Naive thymus-derived CD4-positive, alpha-beta T cell (primary cell): Measurements from ENCODE around the gene CREB5. TPM values are rescaled to one million over a fixed set of nuclear protein-coding genes. Genes with fewer than 3 reads are reported as not detected.
"Not testable (repeated sequence)": the region's sequence is repeated elsewhere in the genome, so short reads cannot be mapped to it uniquely, and the experiment has no call there.

Source experiments
- ATAC-seq: fragments of 150-1000 bp; cut with Tn5 transposase; 2 replicates; pipeline ENCODE4 v1.10.0; 2021; ENCODE audit warnings: mild to moderate bottlenecking, moderate library complexity
- CTCF ChIA-PET: fragments of 350-600 bp; sonication (Branson Sonifier 250); formaldehyde crosslinking; loops from one replicate; lab custom pipeline; 2021; ENCODE audit warnings: antibody characterized with exemption; lab: Charles Lee
- POLR2A ChIA-PET: fragments of 350-600 bp; sonication (Branson Sonifier 250); formaldehyde crosslinking; loops from one replicate; lab custom pipeline; 2021; ENCODE audit warnings: antibody characterized with exemption, inconsistent platforms; lab: Charles Lee
- DNase-seq, 9 donors: peaks; one replicate each; pipeline versions ENCODE4 v3.0.0 to v3.0.0-alpha.2; 2020 to 2022; ENCODE audit warnings: mixed read lengths in 1 of 9
- H3K27ac ChIP-seq: one replicate; pipeline ENCODE4 v1.7.0; 2013; ENCODE audit warnings: mild to moderate bottlenecking, low read depth, low read length, moderate library complexity
- H3K27me3 ChIP-seq, 2 donors: one replicate each; pipeline ENCODE4 v1.7.0; 2013; ENCODE audit warnings: low read length in 2 of 2, mild to moderate bottlenecking in 2 of 2, moderate library complexity in 2 of 2; ENCODE audit not compliant: control insufficient read depth in 2 of 2, insufficient read depth in 2 of 2
- H3K36me3 ChIP-seq, 3 experiments: 1 replicate in 2 of 3; 2 replicates in 1 of 3; pipeline ENCODE4 v1.7.0; 2013; ENCODE audit warnings: low read length in 3 of 3, mild to moderate bottlenecking in 3 of 3, moderate library complexity in 1 of 3; ENCODE audit not compliant: insufficient read depth in 3 of 3, control insufficient read depth in 2 of 3
- H3K4me1 ChIP-seq, 2 donors: one replicate each; pipeline ENCODE4 v1.7.0; 2013; ENCODE audit warnings: low read length in 2 of 2, mild to moderate bottlenecking in 2 of 2, moderate library complexity in 1 of 2; ENCODE audit not compliant: control insufficient read depth in 2 of 2, insufficient read depth in 2 of 2
- H3K4me3 ChIP-seq: 2 replicates; pipeline ENCODE4 v1.7.0; 2013; ENCODE audit warnings: mild to moderate bottlenecking, low read length
- H3K9me3 ChIP-seq, 3 experiments: 1 replicate in 2 of 3; 2 replicates in 1 of 3; pipeline ENCODE4 v1.7.0; 2013; ENCODE audit warnings: low read length in 3 of 3; ENCODE audit not compliant: control insufficient read depth in 2 of 3
- H3K27ac Mint-ChIP-seq, 9 donors: one replicate each; pipeline ENCODE4 v1.8.0; 2020 to 2022; ENCODE audit warnings: mixed read lengths in 9 of 9, mild to moderate bottlenecking in 8 of 9, moderate library complexity in 5 of 9, inconsistent platforms in 2 of 9
- H3K27me3 Mint-ChIP-seq, 5 donors: one replicate each; pipeline ENCODE4 v1.8.0; 2021 to 2022; ENCODE audit warnings: mixed read lengths in 5 of 5, mild to moderate bottlenecking in 1 of 5
- H3K36me3 Mint-ChIP-seq, 5 donors: one replicate each; pipeline ENCODE4 v1.8.0; 2020 to 2022; ENCODE audit warnings: mixed read lengths in 5 of 5, mild to moderate bottlenecking in 3 of 5, inconsistent platforms in 1 of 5
- H3K4me1 Mint-ChIP-seq, 7 donors: one replicate each; pipeline ENCODE4 v1.8.0; 2020 to 2022; ENCODE audit warnings: mixed read lengths in 7 of 7, mild to moderate bottlenecking in 3 of 7, inconsistent platforms in 1 of 7
- H3K4me3 Mint-ChIP-seq, 10 donors: one replicate each; pipeline ENCODE4 v1.8.0; 2020 to 2022; ENCODE audit warnings: mild to moderate bottlenecking in 10 of 10, mixed read lengths in 10 of 10, moderate library complexity in 6 of 10, inconsistent platforms in 2 of 10
- H3K9me3 Mint-ChIP-seq, 11 donors: one replicate each; pipeline ENCODE4 v1.8.0; 2020 to 2022; ENCODE audit warnings: mixed read lengths in 11 of 11, mild to moderate bottlenecking in 4 of 11, inconsistent platforms in 1 of 11, moderate library complexity in 1 of 11
- intact Hi-C, 2 donors: fragments of 100-400 bp; cut with micrococcal nuclease; formaldehyde crosslinking; loops; one replicate each; pipeline ENCODE4 v1.15.1; 2023
- polyA plus RNA-seq, 2 donors: library from polyadenylated mRNA; unstranded; fragments of 300-500 nt; fragmentation: Illumina TruSeq; gene quantifications; one replicate each; pipeline ENCODE4 v1.2.3, GENCODE V29; 2021
- total RNA-seq, 6 experiments: library from RNA in 5 of 6; stranded (reverse) in 5 of 6; gene quantifications; 1 replicate in 5 of 6; 2 replicates in 1 of 6; pipeline ENCODE4 v1.2.3 and lab custom pipeline; 2021 to 2026

CREB5 gene
- total and polyA plus RNA-seq, 7 experiments from 2014 or later, result 0.22 to 18.4 (median 3.6) TPM; not detected in 4

GRCh38 chr7:28786156-28786555, 373.8 kb downstream of the CREB5 start:
- H3K4me1 Mint-ChIP-seq, H3K9me3 ChIP-seq, H3K9me3 Mint-ChIP-seq, H3K27ac Mint-ChIP-seq, H3K36me3 ChIP-seq, ATAC-seq, CTCF ChIA-PET, H3K27me3 ChIP-seq, H3K27me3 Mint-ChIP-seq, H3K4me3 ChIP-seq, intact Hi-C loops, H3K36me3 Mint-ChIP-seq, H3K4me3 Mint-ChIP-seq, DNase-seq, H3K4me1 ChIP-seq, H3K27ac ChIP-seq, POLR2A ChIA-PET: not testable (repeated sequence)

- Mint-ChIP-seq H3K27ac (no peak overlapping the region), H3K9me3 (no peaks in the 10 kb centered on the region), H3K4me1 (peaks cover 0 to 7% (median 0%) of the 10 kb centered on the region in 7 donors), H3K4me3 (no peak overlapping the region), H3K27me3 (peaks cover 0 to 5% (median 0%) of the 10 kb centered on the region in 5 donors), H3K36me3 (no peaks in the 10 kb centered on the region)
- Histone ChIP-seq H3K27me3 (no peaks in the 10 kb centered on the region), H3K36me3 (no peaks in the 10 kb centered on the region), H3K4me1 (no peaks in the 10 kb centered on the region), H3K4me3 (no peak overlapping the region), H3K27ac (no peak overlapping the region), H3K9me3 (no peaks in the 10 kb centered on the region)
- ChIA-PET CTCF (no interaction called here), POLR2A (no interaction called here)
- no peak for ATAC-seq
- intact Hi-C loops, result no loop called here
- DNase-seq, result no peak
Observed at GRCh38 chr7:28787106-28787505, 374.8 kb downstream of the CREB5 start.

GRCh38 chr7:28790467-28790866, 378.1 kb downstream of the CREB5 start:
- H3K9me3 ChIP-seq, result no peaks in the 10 kb centered on the region
- POLR2A ChIA-PET, result interaction anchor here (0.6 kb wide), 1 partner anchor 62 kb away, joined by 3 read pairs; no protein-coding TSS in a partner anchor
- no peak overlapping the region for H3K4me3 Mint-ChIP-seq
- H3K27me3 ChIP-seq, result no peaks in the 10 kb centered on the region
- H3K4me1 ChIP-seq, result no peaks in the 10 kb centered on the region
- CTCF ChIA-PET, result interaction anchor here (0.7 kb wide), 2 partner anchors 121 to 268 kb away, joined by 3 read pairs; no protein-coding TSS in a partner anchor
- H3K9me3 Mint-ChIP-seq, result no peaks in the 10 kb centered on the region
- no peaks in the 10 kb centered on the region for H3K36me3 Mint-ChIP-seq
- ATAC-seq, result no peak
- intact Hi-C loops, result no loop called here
- no peak overlapping the region for H3K27ac Mint-ChIP-seq
- H3K27ac ChIP-seq, result no peak overlapping the region
- no peaks in the 10 kb centered on the region for H3K36me3 ChIP-seq
- H3K4me3 ChIP-seq, result no peak overlapping the region
- peaks cover 0 to 5% (median 4%) of the 10 kb centered on the region in 5 donors for H3K27me3 Mint-ChIP-seq
- no peaks in the 10 kb centered on the region for H3K4me1 Mint-ChIP-seq
- DNase-seq, result no peak

- Histone ChIP-seq H3K9me3 (no peaks in the 10 kb centered on the region), H3K27ac (no peak overlapping the region), H3K27me3 (no peaks in the 10 kb centered on the region), H3K36me3 (no peaks in the 10 kb centered on the region), H3K4me1 (no peaks in the 10 kb centered on the region), H3K4me3 (no peak overlapping the region)
- ChIA-PET POLR2A (no interaction called here), CTCF (no interaction called here)
- intact Hi-C loops, result no loop called here
- no peak overlapping the region for H3K4me3 Mint-ChIP-seq
- no peak for DNase-seq
- H3K4me1 Mint-ChIP-seq, result no peaks in the 10 kb centered on the region
- no peaks in the 10 kb centered on the region for H3K9me3 Mint-ChIP-seq
- H3K27me3 Mint-ChIP-seq, result peaks cover 0 to 13% (median 8%) of the 10 kb centered on the region in 5 donors
- H3K27ac Mint-ChIP-seq, result no peak overlapping the region
- H3K36me3 Mint-ChIP-seq, result no peaks in the 10 kb centered on the region
- ATAC-seq, result no peak
Observed at GRCh38 chr7:28792858-28793257, 380.5 kb downstream of the CREB5 start.

GRCh38 chr7:28793381-28794085, 381.2 kb downstream of the CREB5 start:
- Mint-ChIP-seq H3K4me3 (no peak overlapping the region), H3K4me1 (no peaks in the 10 kb centered on the region), H3K36me3 (no peaks in the 10 kb centered on the region), H3K27me3 (peaks cover 0 to 16% (median 8%) of the 10 kb centered on the region in 5 donors), H3K9me3 (no peaks in the 10 kb centered on the region), H3K27ac (no peak overlapping the region)
- H3K9me3 ChIP-seq, result no peaks in the 10 kb centered on the region
- H3K27me3 ChIP-seq, result no peaks in the 10 kb centered on the region
- no peaks in the 10 kb centered on the region for H3K4me1 ChIP-seq
- ATAC-seq, result no peak
- DNase-seq, result no peak
- intact Hi-C loops, result no loop called here
- H3K27ac ChIP-seq, result no peak overlapping the region
- POLR2A ChIA-PET, result no interaction called here
- CTCF ChIA-PET, result no interaction called here
- no peaks in the 10 kb centered on the region for H3K36me3 ChIP-seq
- H3K4me3 ChIP-seq, result no peak overlapping the region

GRCh38 chr7:28798274-28798673, 386.0 kb downstream of the CREB5 start:
- CTCF ChIA-PET, result no interaction called here
- Histone ChIP-seq H3K27ac (no peak overlapping the region), H3K4me3 (no peak overlapping the region), H3K4me1 (no peaks in the 10 kb centered on the region), H3K27me3 (no peaks in the 10 kb centered on the region), H3K9me3 (no peaks in the 10 kb centered on the region), H3K36me3 (no peaks in the 10 kb centered on the region)
- intact Hi-C loops, result no loop called here
- no peak overlapping the region for H3K4me3 Mint-ChIP-seq
- ATAC-seq, result no peak
- no peak for DNase-seq
- no peaks in the 10 kb centered on the region for H3K36me3 Mint-ChIP-seq
- H3K4me1 Mint-ChIP-seq, result no peaks in the 10 kb centered on the region
- no peak overlapping the region for H3K27ac Mint-ChIP-seq
- H3K27me3 Mint-ChIP-seq, result peaks cover 0 to 16% (median 12%) of the 10 kb centered on the region in 5 donors
- POLR2A ChIA-PET, result no interaction called here
- H3K9me3 Mint-ChIP-seq, result no peaks in the 10 kb centered on the region

- intact Hi-C loops, result no loop called here
- CTCF ChIA-PET, result no interaction called here
- no peak overlapping the region for H3K4me3 Mint-ChIP-seq
- H3K4me1 Mint-ChIP-seq, result no peaks in the 10 kb centered on the region
- peaks cover 0 to 6% (median 0%) of the 10 kb centered on the region in 11 donors for H3K9me3 Mint-ChIP-seq
- no peak overlapping the region for H3K4me3 ChIP-seq
- H3K27me3 Mint-ChIP-seq, result peaks cover 0 to 21% (median 12%) of the 10 kb centered on the region in 5 donors
- no peak overlapping the region for H3K27ac Mint-ChIP-seq
- no peak overlapping the region for H3K27ac ChIP-seq
- H3K27me3 ChIP-seq, result no peaks in the 10 kb centered on the region
- ATAC-seq (no peak), DNase-seq (no peak)
- no peaks in the 10 kb centered on the region for H3K9me3 ChIP-seq
- POLR2A ChIA-PET, result no interaction called here
- H3K36me3 ChIP-seq, result no peaks in the 10 kb centered on the region
- no peaks in the 10 kb centered on the region for H3K36me3 Mint-ChIP-seq
- no peaks in the 10 kb centered on the region for H3K4me1 ChIP-seq
Observed at GRCh38 chr7:28799619-28800018, 387.3 kb downstream of the CREB5 start.
